ENCODE measurements around the gene TAS2R1.

DNA sequence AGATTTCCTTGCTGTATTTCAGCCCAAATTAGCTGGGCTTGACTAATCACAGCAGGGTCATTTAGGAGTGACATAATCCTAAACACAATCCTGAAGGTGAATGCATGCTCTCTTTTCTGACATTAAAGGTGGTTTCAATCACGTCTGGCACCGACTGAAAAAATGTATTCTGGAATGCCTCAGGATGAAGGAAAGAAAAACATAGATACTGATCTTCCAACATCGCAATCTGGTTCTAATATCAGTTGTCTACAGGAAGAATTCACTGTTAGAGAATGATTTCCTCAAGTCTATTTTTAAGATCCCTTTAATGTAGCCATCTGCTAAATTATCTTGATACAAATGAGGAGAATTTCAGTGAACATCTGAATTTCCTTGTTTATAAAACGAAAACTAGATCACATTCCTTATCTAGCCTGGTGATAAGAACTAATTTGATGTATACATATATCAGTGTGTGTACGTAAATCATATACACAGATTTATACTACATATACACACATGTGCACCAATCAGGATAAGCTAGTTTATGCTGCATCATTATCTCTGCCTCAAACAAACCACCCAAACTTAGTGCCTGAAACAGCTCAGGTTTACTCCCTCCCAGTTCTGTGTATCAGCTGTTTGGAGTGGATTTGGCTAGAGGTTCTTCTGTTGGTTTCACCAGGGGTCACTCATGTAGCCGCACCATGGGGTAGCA lies 31.3 kb upstream of the TAS2R1 start:
- TF ChIP-seq RAD21 (IDR thresholded peaks at IDR 0.05; ENCODE audit: low read depth) (no peak), EP300 (IDR thresholded peaks at IDR 0.05; ENCODE audit: borderline replicate concordance) (no peak)
- TF ChIP-seq, protein P1, sequence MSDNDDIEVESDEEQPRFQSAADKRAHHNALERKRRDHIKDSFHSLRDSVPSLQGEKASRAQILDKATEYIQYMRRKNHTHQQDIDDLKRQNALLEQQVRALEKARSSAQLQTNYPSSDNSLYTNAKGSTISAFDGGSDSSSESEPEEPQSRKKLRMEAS (IDR thresholded peaks at IDR 0.05): no peak
